Measurements from ENCODE around the gene COPS9.

Gene COPS9

DNA sequence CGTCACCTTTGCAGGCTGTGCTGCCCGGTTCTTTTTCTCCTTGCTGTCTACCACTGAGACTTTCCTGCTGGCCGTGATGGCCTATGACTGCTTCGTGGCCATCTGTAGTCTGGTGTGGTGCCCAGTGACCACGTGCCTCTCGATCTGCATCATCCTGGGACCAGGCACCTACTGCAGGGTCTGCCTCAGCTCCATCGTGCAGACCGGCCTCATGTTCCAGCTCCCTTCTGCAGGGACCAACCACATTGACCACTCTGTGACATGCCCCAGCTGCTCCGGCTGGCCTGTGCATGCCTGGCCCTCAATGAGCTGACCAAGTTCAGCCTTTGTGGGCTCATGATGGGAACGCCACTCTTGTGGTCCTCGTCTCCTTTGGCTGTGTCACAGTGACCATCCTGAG, 26.7 kb downstream of the COPS9 start:
- TF ChIP-seq, protein P1, sequence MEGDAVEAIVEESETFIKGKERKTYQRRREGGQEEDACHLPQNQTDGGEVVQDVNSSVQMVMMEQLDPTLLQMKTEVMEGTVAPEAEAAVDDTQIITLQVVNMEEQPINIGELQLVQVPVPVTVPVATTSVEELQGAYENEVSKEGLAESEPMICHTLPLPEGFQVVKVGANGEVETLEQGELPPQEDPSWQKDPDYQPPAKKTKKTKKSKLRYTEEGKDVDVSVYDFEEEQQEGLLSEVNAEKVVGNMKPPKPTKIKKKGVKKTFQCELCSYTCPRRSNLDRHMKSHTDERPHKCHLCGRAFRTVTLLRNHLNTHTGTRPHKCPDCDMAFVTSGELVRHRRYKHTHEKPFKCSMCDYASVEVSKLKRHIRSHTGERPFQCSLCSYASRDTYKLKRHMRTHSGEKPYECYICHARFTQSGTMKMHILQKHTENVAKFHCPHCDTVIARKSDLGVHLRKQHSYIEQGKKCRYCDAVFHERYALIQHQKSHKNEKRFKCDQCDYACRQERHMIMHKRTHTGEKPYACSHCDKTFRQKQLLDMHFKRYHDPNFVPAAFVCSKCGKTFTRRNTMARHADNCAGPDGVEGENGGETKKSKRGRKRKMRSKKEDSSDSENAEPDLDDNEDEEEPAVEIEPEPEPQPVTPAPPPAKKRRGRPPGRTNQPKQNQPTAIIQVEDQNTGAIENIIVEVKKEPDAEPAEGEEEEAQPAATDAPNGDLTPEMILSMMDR (IDR thresholded peaks at IDR 0.05; ENCODE audit: low read depth, low read length, missing control alignments), result no peak
- no peak overlapping the region for H3K4me3 ChIP-seq (ENCODE audit: low read depth, low read length)
- DNase-seq (ENCODE audit: low read depth), result no peak
- in situ Hi-C loops (cut with HindIII; ENCODE audit: low sequenced_read_pairs), result no loop called here

GRCh38 chr2:240107477-240107796, 28.7 kb downstream of the COPS9 start:
- no peak overlapping the region for H3K4me3 ChIP-seq (ENCODE audit: low read depth, low read length)
- TF ChIP-seq, protein P1 (IDR thresholded peaks at IDR 0.05; ENCODE audit: low read depth, low read length, missing control alignments), result no peak
- in situ Hi-C loops (cut with HindIII; ENCODE audit: low sequenced_read_pairs), result no loop called here
- no peak for DNase-seq (ENCODE audit: low read depth)

- in situ Hi-C loops (cut with HindIII; ENCODE audit: low sequenced_read_pairs), result no loop called here
- H3K4me3 ChIP-seq (ENCODE audit: low read depth, low read length), result no peak overlapping the region
- TF ChIP-seq, protein P1 (IDR thresholded peaks at IDR 0.05; ENCODE audit: low read depth, low read length, missing control alignments), result no peak
- no peak for DNase-seq (ENCODE audit: low read depth)
Observed at GRCh38 chr2:240106765-240107476, 29.2 kb downstream of the COPS9 start.

DNA sequence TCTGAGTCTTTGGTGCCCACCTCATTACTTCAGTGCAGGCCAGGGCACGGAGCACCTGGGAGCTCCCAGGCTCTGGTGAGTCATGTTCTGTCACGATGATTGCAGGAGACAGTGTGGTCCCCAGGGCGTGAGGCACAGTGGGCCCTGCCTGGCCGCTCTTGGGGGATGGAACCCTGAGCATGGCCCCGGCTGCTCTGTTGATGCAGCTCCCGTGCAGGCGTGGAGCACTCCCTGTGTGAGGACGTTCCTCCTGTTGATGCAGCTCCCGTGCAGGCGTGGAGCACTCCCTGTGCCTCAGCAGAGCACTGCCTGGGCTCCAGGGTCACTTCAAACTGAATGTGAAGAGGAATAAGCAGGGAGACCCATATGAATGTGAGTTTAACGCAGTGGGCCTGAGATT, 30.1 kb downstream of the COPS9 start:
- DNase-seq (ENCODE audit: low read depth), result no peak
- TF ChIP-seq, protein P1 (IDR thresholded peaks at IDR 0.05; ENCODE audit: low read depth, low read length, missing control alignments), result no peak
- in situ Hi-C loops (cut with HindIII; ENCODE audit: low sequenced_read_pairs), result no loop called here
- H3K4me3 ChIP-seq (ENCODE audit: low read depth, low read length), result no peak overlapping the region

GRCh38 chr2:240103136-240103535, 33.0 kb downstream of the COPS9 start:
- TF ChIP-seq, protein P1 (IDR thresholded peaks at IDR 0.05; ENCODE audit: low read depth, low read length, missing control alignments), result no peak
- in situ Hi-C loops (cut with HindIII; ENCODE audit: low sequenced_read_pairs), result no loop called here
- H3K4me3 ChIP-seq (ENCODE audit: low read depth, low read length), result no peak overlapping the region
- DNase-seq (ENCODE audit: low read depth), result no peak

DNA sequence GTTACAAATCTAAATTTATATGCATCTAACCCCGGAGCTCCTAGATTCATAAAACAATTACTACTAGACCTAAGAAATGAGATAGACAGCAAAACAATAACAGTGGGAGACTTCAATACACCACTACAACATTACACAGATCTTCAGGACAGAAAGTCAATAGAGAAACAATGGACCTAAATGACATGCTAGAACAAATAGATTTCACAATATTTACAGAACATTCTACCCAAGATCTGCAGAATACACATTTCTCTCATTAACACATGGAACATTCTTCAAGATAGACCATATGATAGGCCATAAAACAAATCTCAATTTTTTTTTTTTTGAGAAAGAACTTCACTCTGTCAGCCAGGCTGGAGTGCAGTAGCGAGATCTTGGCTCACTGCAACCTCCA, 37.8 kb downstream of the COPS9 start:
- H3K4me3 ChIP-seq (ENCODE audit: low read depth, low read length), result no peak overlapping the region
- in situ Hi-C loops (cut with HindIII; ENCODE audit: low sequenced_read_pairs), result no loop called here
- DNase-seq (ENCODE audit: low read depth), result no peak
- TF ChIP-seq, protein P1 (IDR thresholded peaks at IDR 0.05; ENCODE audit: low read depth, low read length, missing control alignments), result no peak
